Keratinocyte (primary cell): Measurements from ENCODE around the gene TGFBR1.

Experiments used
- EZH2 ChIP-seq: IDR thresholded peaks from one replicate; pipeline ENCODE4 v1.6.1; 2012; ENCODE audit warnings: inconsistent platforms, mild to moderate bottlenecking, low read length, moderate library complexity
- TF ChIP-seq, protein P1 (sequence below), 3 experiments: IDR thresholded peaks in 1 of 3; conservative IDR thresholded peaks in 1 of 3; optimal IDR thresholded peaks in 1 of 3; 2 replicates in 2 of 3; 3 replicates in 1 of 3; pipeline versions ENCODE3 to v1.5.1; 2011; ENCODE audit warnings: low read length in 3 of 3, mild to moderate bottlenecking in 3 of 3, moderate library complexity in 2 of 3, control low read depth in 1 of 3, inconsistent platforms in 1 of 3; ENCODE audit not compliant: insufficient read depth in 2 of 3; ENCODE audit errors: extremely low read depth in 1 of 3

DNA sequence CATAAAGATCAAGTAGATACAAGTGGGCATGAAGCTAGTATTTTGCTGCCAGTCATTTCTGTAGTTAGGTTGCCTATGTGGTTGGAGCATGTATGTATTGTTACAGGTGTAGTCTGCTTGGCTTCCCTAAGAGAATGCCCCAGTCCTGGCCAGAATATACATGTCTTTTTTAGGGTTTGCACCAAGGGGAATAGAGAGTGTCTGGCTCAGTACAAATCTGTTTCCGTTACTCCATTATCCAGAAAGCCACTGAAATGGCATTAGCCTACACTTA lies 23.2 kb downstream of the TGFBR1 start:
- TF ChIP-seq, protein P1, sequence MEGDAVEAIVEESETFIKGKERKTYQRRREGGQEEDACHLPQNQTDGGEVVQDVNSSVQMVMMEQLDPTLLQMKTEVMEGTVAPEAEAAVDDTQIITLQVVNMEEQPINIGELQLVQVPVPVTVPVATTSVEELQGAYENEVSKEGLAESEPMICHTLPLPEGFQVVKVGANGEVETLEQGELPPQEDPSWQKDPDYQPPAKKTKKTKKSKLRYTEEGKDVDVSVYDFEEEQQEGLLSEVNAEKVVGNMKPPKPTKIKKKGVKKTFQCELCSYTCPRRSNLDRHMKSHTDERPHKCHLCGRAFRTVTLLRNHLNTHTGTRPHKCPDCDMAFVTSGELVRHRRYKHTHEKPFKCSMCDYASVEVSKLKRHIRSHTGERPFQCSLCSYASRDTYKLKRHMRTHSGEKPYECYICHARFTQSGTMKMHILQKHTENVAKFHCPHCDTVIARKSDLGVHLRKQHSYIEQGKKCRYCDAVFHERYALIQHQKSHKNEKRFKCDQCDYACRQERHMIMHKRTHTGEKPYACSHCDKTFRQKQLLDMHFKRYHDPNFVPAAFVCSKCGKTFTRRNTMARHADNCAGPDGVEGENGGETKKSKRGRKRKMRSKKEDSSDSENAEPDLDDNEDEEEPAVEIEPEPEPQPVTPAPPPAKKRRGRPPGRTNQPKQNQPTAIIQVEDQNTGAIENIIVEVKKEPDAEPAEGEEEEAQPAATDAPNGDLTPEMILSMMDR (optimal IDR thresholded peaks at IDR 0.05 in 1 of 3, IDR thresholded peaks at IDR 0.05 in 1 of 3, conservative IDR thresholded peaks at IDR 0.05 in 1 of 3; ENCODE audit: extremely low read depth in 1 of 3, insufficient read depth in 2 of 3, low read length in 3 of 3) = no peak
- no peak for TF ChIP-seq EZH2
